ENCODE data around the gene RBKS. TPM values are rescaled to one million over a fixed set of nuclear protein-coding genes. Genes with fewer than 3 reads are reported as not detected.
"Not testable (repeated sequence)": the region's sequence is repeated elsewhere in the genome, so short reads cannot be mapped to it uniquely, and the experiment has no call there.

RBKS gene
- total RNA-seq, 1 experiment from 2014 or later, result 0.54 TPM

DNA sequence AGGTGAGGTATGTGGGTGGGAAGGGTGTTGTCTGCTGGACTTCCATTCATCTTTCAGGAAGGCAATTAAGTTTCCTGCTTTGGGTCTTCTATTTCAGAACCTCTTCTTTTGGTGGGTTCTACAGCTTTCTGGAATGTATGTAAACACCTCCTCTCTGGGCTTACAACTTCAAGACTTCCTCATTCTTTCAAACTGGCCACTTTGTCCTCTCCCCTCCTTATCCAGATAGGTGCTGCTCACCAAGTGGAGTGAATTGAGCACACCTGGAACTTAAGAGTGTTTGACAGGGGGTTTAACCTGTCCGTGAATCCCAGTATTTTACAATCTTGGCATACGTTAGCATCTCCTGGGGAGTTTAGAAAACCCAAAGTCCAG, 123.9 kb downstream of the RBKS start:
- no peak for DNase-seq (ENCODE audit: low spot score)
- Histone ChIP-seq H3K36me3 (ENCODE audit: insufficient read depth, low read length, poor library complexity, severe bottlenecking) (no peaks in the 10 kb centered on the region), H3K27me3 (replicated peaks; ENCODE audit: insufficient read depth, low read depth, low read length, poor library complexity) (no peaks in the 10 kb centered on the region), H3K27ac (ENCODE audit: low read depth, low read length, poor library complexity, severe bottlenecking) (no peak overlapping the region), H3K4me1 (ENCODE audit: insufficient read depth, low read length, poor library complexity, severe bottlenecking) (no peaks in the 10 kb centered on the region), H3K4me3 (ENCODE audit: low read depth, low read length, poor library complexity, severe bottlenecking) (no peak overlapping the region), H3K9me3 (ENCODE audit: low read depth, low read length, poor library complexity, severe bottlenecking) (no peaks in the 10 kb centered on the region)
- intact Hi-C loops (cut with micrococcal nuclease; ENCODE audit: unreplicated experiment), result no loop called here
- ChIA-PET CTCF (no interaction called here), POLR2A (ENCODE audit: low non-redundant PET) (interaction anchor here (0.7 kb wide), 1 partner anchor 1385 kb away, joined by 3 read pairs; no protein-coding TSS in a partner anchor)
- BruUV-seq (replicated peaks), result no TSS peak
- no peak for TF ChIP-seq EZH2 (IDR thresholded peaks at IDR 0.05; ENCODE audit: borderline replicate concordance, low read depth, low read length, poor library complexity, severe bottlenecking)
- TF ChIP-seq, protein P1, sequence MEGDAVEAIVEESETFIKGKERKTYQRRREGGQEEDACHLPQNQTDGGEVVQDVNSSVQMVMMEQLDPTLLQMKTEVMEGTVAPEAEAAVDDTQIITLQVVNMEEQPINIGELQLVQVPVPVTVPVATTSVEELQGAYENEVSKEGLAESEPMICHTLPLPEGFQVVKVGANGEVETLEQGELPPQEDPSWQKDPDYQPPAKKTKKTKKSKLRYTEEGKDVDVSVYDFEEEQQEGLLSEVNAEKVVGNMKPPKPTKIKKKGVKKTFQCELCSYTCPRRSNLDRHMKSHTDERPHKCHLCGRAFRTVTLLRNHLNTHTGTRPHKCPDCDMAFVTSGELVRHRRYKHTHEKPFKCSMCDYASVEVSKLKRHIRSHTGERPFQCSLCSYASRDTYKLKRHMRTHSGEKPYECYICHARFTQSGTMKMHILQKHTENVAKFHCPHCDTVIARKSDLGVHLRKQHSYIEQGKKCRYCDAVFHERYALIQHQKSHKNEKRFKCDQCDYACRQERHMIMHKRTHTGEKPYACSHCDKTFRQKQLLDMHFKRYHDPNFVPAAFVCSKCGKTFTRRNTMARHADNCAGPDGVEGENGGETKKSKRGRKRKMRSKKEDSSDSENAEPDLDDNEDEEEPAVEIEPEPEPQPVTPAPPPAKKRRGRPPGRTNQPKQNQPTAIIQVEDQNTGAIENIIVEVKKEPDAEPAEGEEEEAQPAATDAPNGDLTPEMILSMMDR (conservative IDR thresholded peaks at IDR 0.05; ENCODE audit: low read depth, low read length), result no peak

DNA sequence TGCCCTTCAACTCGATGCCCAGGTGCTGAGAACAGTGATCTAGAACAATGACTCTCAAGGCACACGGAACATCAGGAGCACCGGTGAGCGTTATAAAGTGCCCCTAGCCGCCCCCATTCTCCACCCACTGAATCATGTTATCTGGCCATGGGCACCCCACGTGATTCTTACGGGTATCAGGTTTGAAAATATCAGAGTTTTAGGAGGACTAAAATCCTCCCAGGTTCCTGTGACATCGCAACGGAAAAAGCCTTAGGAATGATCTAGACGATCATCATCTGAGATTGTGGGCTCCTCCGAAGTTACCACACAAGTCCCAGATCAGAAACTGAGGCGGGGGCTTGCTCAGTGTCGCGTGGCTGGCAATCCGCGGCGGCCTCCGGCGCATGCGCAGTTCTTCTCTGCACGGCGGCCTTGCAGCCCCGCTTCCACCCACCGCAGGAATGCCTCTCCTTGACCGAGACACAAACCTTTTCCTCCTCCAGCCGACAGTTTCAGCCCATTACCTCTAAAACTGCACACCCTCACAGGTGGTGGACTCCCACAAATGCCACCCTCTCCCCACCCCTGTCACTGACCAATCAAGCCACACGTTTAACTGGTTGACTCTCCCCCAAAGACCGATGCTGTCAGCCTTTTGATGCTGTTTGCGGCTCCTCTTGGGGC, 124.4 kb downstream of the RBKS start:
- no TSS peak for BruUV-seq (replicated peaks)
- Histone ChIP-seq H3K9me3 (ENCODE audit: low read depth, low read length, poor library complexity, severe bottlenecking) (no peaks in the 10 kb centered on the region), H3K27me3 (replicated peaks; ENCODE audit: insufficient read depth, low read depth, low read length, poor library complexity) (no peaks in the 10 kb centered on the region), H3K4me1 (ENCODE audit: insufficient read depth, low read length, poor library complexity, severe bottlenecking) (no peaks in the 10 kb centered on the region), H3K4me3 (ENCODE audit: low read depth, low read length, poor library complexity, severe bottlenecking) (no peak overlapping the region), H3K27ac (ENCODE audit: low read depth, low read length, poor library complexity, severe bottlenecking) (no peak overlapping the region), H3K36me3 (ENCODE audit: insufficient read depth, low read length, poor library complexity, severe bottlenecking) (no peaks in the 10 kb centered on the region)
- TF ChIP-seq, protein P1 (conservative IDR thresholded peaks at IDR 0.05; ENCODE audit: low read depth, low read length), result no peak
- TF ChIP-seq EZH2 (IDR thresholded peaks at IDR 0.05; ENCODE audit: borderline replicate concordance, low read depth, low read length, poor library complexity, severe bottlenecking), result no peak
- intact Hi-C loops (cut with micrococcal nuclease; ENCODE audit: unreplicated experiment), result no loop called here
- ChIA-PET POLR2A (ENCODE audit: low non-redundant PET) (interaction anchor here (0.7 kb wide), 1 partner anchor 1386 kb away, joined by 3 read pairs; no protein-coding TSS in a partner anchor), CTCF (no interaction called here)
- no peak for DNase-seq (ENCODE audit: low spot score)

DNA sequence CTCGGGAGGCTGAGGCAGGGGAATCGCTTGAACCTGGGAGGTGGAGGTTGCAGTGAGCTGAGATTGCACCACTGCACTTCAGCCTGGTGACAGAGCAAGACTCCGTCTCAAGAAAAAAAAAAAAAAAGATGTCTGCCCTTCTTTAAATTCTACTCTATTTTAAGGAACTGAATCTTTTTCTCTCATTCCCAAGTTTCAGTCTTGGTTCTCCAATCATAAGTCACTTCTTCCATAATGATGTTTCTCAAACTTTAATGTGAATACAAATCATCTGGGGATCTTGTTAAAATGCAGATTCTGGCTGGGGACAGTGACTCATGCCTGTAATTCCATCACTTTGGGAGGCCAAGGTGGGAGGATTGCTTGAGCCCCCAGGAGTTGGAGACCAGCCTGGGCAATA, 125.7 kb downstream of the RBKS start:
- POLR2A ChIA-PET (ENCODE audit: low non-redundant PET); H3K27ac ChIP-seq (ENCODE audit: low read depth, low read length, poor library complexity, severe bottlenecking); BruUV-seq (replicated peaks); H3K9me3 ChIP-seq (ENCODE audit: low read depth, low read length, poor library complexity, severe bottlenecking); H3K4me3 ChIP-seq (ENCODE audit: low read depth, low read length, poor library complexity, severe bottlenecking); CTCF ChIA-PET; H3K4me1 ChIP-seq (ENCODE audit: insufficient read depth, low read length, poor library complexity, severe bottlenecking); H3K27me3 ChIP-seq (replicated peaks; ENCODE audit: insufficient read depth, low read depth, low read length, poor library complexity); intact Hi-C loops (cut with micrococcal nuclease; ENCODE audit: unreplicated experiment); DNase-seq (ENCODE audit: low spot score); H3K36me3 ChIP-seq (ENCODE audit: insufficient read depth, low read length, poor library complexity, severe bottlenecking): not testable (repeated sequence)

DNA sequence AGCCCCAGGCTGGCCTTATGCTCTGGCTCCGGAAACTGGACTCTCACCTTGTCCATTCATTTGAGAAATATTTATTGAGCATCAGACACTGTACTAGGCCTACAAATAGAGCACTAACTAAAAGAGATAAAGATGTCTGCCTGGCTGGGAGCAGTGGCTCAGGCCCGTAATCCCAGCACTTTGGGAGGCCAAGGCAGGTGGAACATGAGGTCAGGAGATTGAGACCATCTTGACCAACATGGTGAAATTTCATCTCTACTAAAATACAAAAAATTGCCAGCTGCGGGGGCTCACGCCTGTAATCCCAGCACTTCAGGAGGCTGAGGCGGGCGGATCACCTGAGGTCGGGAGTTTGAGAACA, 126.3 kb downstream of the RBKS start:
- intact Hi-C loops (cut with micrococcal nuclease; ENCODE audit: unreplicated experiment), result no loop called here
- POLR2A ChIA-PET (ENCODE audit: low non-redundant PET), result no interaction called here
- Histone ChIP-seq H3K4me3 (ENCODE audit: low read depth, low read length, poor library complexity, severe bottlenecking) (no peak overlapping the region), H3K27ac (ENCODE audit: low read depth, low read length, poor library complexity, severe bottlenecking) (no peak overlapping the region), H3K27me3 (replicated peaks; ENCODE audit: insufficient read depth, low read depth, low read length, poor library complexity) (no peaks in the 10 kb centered on the region), H3K4me1 (ENCODE audit: insufficient read depth, low read length, poor library complexity, severe bottlenecking) (no peaks in the 10 kb centered on the region), H3K36me3 (ENCODE audit: insufficient read depth, low read length, poor library complexity, severe bottlenecking) (no peaks in the 10 kb centered on the region), H3K9me3 (ENCODE audit: low read depth, low read length, poor library complexity, severe bottlenecking) (no peaks in the 10 kb centered on the region)
- no peak for TF ChIP-seq EZH2 (IDR thresholded peaks at IDR 0.05; ENCODE audit: borderline replicate concordance, low read depth, low read length, poor library complexity, severe bottlenecking)
- TF ChIP-seq, protein P1 (conservative IDR thresholded peaks at IDR 0.05; ENCODE audit: low read depth, low read length), result no peak
- DNase-seq (ENCODE audit: low spot score), result no peak
- CTCF ChIA-PET, result no interaction called here
- BruUV-seq (replicated peaks), result no TSS peak

Data from A673 (cell line).